GM19395 (cell line): ENCODE data around the gene CADPS2.
"Not testable (repeated sequence)": the region's sequence is repeated elsewhere in the genome, so short reads cannot be mapped to it uniquely, and the experiment has no call there.

ENCODE experiments used
- ATAC-seq: cut with Tn5 transposase; IDR thresholded peaks from one replicate; pipeline ENCODE4 v1.9.1; 2021; ENCODE audit warnings: mild to moderate bottlenecking, moderate library complexity; ENCODE audit not compliant: unreplicated experiment

CADPS2 gene

GRCh38 chr7:122302761-122303530 lies 583.3 kb downstream of the CADPS2 start:
- no peak for ATAC-seq

- no peak for ATAC-seq
These were observed 584.2 kb downstream of the CADPS2 start for GRCh38 chr7:122301858-122302760.

GRCh38 chr7:122300956-122301833 lies 585.1 kb downstream of the CADPS2 start:
- ATAC-seq: no peak

DNA sequence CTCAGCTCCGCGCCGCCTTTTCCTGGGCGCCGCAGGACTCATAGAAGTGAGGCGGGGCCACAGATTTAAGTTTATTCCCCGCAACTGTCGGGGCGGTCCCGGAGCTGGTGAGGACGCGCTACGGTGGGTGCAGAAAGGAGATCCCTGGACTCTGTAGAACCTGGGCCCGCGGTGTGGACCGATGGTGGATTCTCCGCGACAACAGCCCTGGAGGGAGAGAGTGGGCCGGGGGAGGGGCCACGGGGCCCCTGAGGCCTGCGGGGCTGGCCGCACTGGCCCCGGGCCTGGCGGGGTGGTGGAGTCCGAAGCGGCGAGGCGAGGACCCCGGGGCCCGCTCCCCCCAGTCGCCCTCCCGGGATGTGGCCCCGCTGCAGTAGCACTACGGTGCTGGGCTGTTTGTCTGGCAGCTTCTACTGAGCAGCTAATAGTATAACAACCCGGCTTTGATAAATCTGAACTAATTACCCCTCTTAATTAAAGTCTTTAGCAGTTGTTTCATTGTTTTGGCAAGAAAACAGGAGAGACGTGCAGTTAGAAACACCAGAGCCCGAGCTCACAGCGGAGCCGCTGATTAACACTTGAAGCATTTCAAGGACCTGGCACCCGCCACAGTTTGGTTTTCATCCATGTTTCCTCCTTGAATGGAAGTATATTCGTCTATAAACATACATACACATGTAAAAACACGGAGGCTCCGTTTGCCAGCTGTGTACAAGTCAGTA lies 585.9 kb downstream of the CADPS2 start:
- ATAC-seq: no peak

GRCh38 chr7:122299624-122300210 lies 586.5 kb downstream of the CADPS2 start:
- ATAC-seq: no peak

- no peak for ATAC-seq
These were observed 587.6 kb downstream of the CADPS2 start for GRCh38 chr7:122298618-122299017.

- ATAC-seq: no peak
These were observed 588.1 kb downstream of the CADPS2 start for GRCh38 chr7:122298131-122298530.

- no peak for ATAC-seq
These were observed 595.1 kb downstream of the CADPS2 start for GRCh38 chr7:122291189-122291588.

DNA sequence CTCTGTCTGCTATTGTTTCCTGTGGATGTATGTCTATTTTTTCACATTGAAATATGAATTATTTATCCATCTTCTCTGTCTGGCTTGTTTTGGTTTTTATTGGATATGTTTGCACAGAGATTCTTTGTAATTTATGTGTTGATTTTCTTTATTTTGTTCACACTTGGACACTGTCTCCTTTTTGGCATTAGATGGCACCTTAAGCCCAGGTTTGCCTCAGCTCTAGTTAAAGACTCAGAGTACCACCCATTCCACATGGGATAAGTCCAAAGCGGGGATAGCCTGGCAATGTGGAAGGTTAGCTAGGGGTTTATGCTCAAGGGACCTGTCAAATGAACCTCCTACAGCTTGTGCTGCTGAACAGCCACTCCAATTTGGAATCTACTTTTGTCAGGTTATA lies 595.8 kb downstream of the CADPS2 start:
- no peak for ATAC-seq

DNA sequence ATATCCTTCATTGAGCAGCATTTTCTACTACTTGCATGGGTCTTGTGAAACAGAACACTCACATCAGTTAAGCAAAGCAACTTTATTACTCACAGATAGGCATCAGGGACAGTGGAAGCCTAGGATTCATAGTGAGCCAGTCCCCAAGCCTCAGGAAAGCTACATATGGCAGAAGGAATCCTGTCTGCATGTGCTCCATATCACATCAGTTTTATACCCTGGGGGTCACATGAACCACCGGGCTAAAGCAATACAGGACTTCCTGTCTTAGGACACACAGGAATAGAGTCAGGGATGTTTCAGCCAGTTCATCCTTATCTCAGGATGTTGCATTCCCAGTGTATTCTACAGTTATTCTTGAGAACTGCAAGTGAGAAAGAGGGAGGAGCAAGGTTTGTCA lies 596.8 kb downstream of the CADPS2 start:
- no peak for ATAC-seq

- not testable (repeated sequence) for ATAC-seq
These were observed 601.7 kb downstream of the CADPS2 start for GRCh38 chr7:122284608-122285007.

GRCh38 chr7:122273117-122273516 lies 613.1 kb downstream of the CADPS2 start:
- ATAC-seq: no peak

GRCh38 chr7:122269241-122269640 lies 617.0 kb downstream of the CADPS2 start:
- ATAC-seq: no peak
